Fibroblast of mammary gland (primary cell): ENCODE data around the gene KCNE1.

ENCODE experiments used
- DNase-seq: peaks from one replicate; pipeline ENCODE4 v3.0.0-alpha.2; 2010; ENCODE audit warnings: low read depth
- H3K4me3 ChIP-seq: 2 replicates; pipeline ENCODE4 v1.5.1; 2011; ENCODE audit warnings: low read depth, mild to moderate bottlenecking, low read length, moderate library complexity; ENCODE audit not compliant: control insufficient read depth
- CTCF ChIP-seq: conservative IDR thresholded peaks from 2 replicates; pipeline ENCODE4 v1.5.1; 2011; ENCODE audit warnings: low read depth, low read length, inconsistent platforms; ENCODE audit not compliant: control insufficient read depth, insufficient read depth

The KCNE1 gene

GRCh38 chr21:34517491-34518245 is 5.7 kb upstream of the KCNE1 start:
- no peak overlapping the region for H3K4me3 ChIP-seq
- no peak for DNase-seq

GRCh38 chr21:34517039-34517438 is 5.0 kb upstream of the KCNE1 start:
- no peak for TF ChIP-seq CTCF
- H3K4me3 ChIP-seq, result no peak overlapping the region

More at GRCh38 chr21:34517491-34518245, 5.7 kb upstream of the KCNE1 start:
- peak; percentile 24 for TF ChIP-seq CTCF

GRCh38 chr21:34514576-34515115 is 2.6 kb upstream of the KCNE1 start:
- no peak for TF ChIP-seq CTCF
- DNase-seq, result no peak
- no peak overlapping the region for H3K4me3 ChIP-seq

More at GRCh38 chr21:34517039-34517438, 5.0 kb upstream of the KCNE1 start:
- no peak for DNase-seq

GRCh38 chr21:34513129-34513675 is 1.2 kb upstream of the KCNE1 start:
- TF ChIP-seq CTCF, result no peak
- DNase-seq, result peak; percentile 32
- H3K4me3 ChIP-seq, result no peak overlapping the region

GRCh38 chr21:34511181-34511580 is 829 bp downstream of the KCNE1 start:
- peak; percentile 52 for DNase-seq
- TF ChIP-seq CTCF, result no peak
- no peak overlapping the region for H3K4me3 ChIP-seq

- H3K4me3 ChIP-seq, result no peak overlapping the region
- peak; percentile 73 for DNase-seq
- peak; percentile 86 for TF ChIP-seq CTCF
These were observed 1.6 kb downstream of the KCNE1 start for GRCh38 chr21:34510148-34511142.
